ENCODE results near the gene HDAC5.

DNA sequence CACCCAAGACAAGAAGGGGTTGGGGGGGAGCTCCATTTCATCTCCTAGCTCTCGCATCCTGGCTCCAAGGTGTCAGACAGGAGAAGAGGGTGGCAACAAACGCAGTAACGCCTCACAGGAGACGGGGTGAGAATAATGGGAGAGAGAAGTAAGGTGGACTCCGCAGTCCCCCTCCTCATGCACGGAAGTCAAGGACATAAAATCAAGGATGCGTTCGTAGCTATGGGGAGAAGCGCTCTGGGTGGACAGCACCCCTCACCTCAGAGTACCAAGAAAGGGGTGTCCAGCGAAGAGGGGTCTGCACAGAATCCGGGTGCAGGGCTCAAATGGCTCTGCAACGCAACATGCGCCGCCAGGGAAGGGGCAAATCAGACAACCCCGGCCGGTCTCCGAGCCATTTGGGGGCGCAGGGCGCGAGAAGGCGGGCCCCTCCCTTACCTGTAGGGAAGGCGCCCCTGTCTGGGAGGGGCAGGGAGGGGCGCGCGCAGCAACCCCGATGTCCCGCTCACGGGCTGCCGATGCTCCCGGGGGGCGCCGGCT lies 555 bp downstream of the HDAC5 start:
- TF ChIP-seq CTCF (IDR thresholded peaks at IDR 0.05), result no peak
- no peak for TF ChIP-seq POLR2A (IDR thresholded peaks at IDR 0.05)

Measured in right lobe of liver (tissue), 4 donors.